Trophoblast cell (in vitro differentiated cells and primary cell): ENCODE measurements around the gene PMVK.

ENCODE experiments used
- DNase-seq, 2 donors: peaks; one replicate each; pipeline ENCODE4 v3.0.0-alpha.2; 2016
- H2AFZ ChIP-seq: 2 replicates; pipeline ENCODE4 v1.6.1; 2013; ENCODE audit warnings: low read length, moderate library complexity, mild to moderate bottlenecking; ENCODE audit not compliant: insufficient read depth, poor library complexity
- H2AK5ac ChIP-seq: 2 replicates; pipeline ENCODE4 v1.6.1; 2013; ENCODE audit warnings: mild to moderate bottlenecking, low read length
- H2BK120ac ChIP-seq: 2 replicates; pipeline ENCODE4 v1.6.1; 2013; ENCODE audit warnings: low read length, mild to moderate bottlenecking, moderate library complexity; ENCODE audit not compliant: insufficient read depth, poor library complexity
- H2BK12ac ChIP-seq: 2 replicates; pipeline ENCODE4 v1.6.1; 2013; ENCODE audit warnings: mild to moderate bottlenecking, low read length, moderate library complexity
- H2BK5ac ChIP-seq: 2 replicates; pipeline ENCODE4 v1.6.1; 2013; ENCODE audit warnings: low read length, low read depth, moderate library complexity, mild to moderate bottlenecking; ENCODE audit not compliant: poor library complexity
- H3K14ac ChIP-seq: 2 replicates; pipeline ENCODE4 v1.6.1; 2013; ENCODE audit warnings: mild to moderate bottlenecking, low read length
- H3K18ac ChIP-seq: 2 replicates; pipeline ENCODE4 v1.6.1; 2013; ENCODE audit warnings: mild to moderate bottlenecking, low read length
- H3K23ac ChIP-seq: 2 replicates; pipeline ENCODE4 v1.6.1; 2013; ENCODE audit warnings: low read length
- H3K27ac ChIP-seq: 2 replicates; pipeline ENCODE4 v1.5.1; 2013; ENCODE audit warnings: low read depth, mild to moderate bottlenecking, inconsistent platforms, low read length, moderate library complexity
- H3K27me3 ChIP-seq: 2 replicates; pipeline ENCODE4 v1.6.1; 2013; ENCODE audit warnings: inconsistent platforms, mild to moderate bottlenecking, low read length, moderate library complexity; ENCODE audit not compliant: insufficient read depth
- H3K36me3 ChIP-seq, 2 experiments: 1 replicate in 1 of 2; 2 replicates in 1 of 2; pipeline ENCODE4 v1.6.1; 2013; ENCODE audit warnings: low read length in 2 of 2, mild to moderate bottlenecking in 2 of 2, moderate library complexity in 1 of 2; ENCODE audit not compliant: insufficient read depth in 2 of 2, control insufficient read depth in 1 of 2
- H3K4ac ChIP-seq: 2 replicates; pipeline ENCODE4 v1.6.1; 2013; ENCODE audit warnings: low read depth, mild to moderate bottlenecking, low read length, moderate library complexity
- H3K4me1 ChIP-seq, 2 experiments: 1 replicate in 1 of 2; 2 replicates in 1 of 2; pipeline ENCODE4 v1.6.1; 2013; ENCODE audit warnings: low read length in 2 of 2, mild to moderate bottlenecking in 2 of 2, moderate library complexity in 1 of 2; ENCODE audit not compliant: insufficient read depth in 2 of 2, control insufficient read depth in 1 of 2
- H3K4me2 ChIP-seq: 2 replicates; pipeline ENCODE4 v1.6.1; 2013; ENCODE audit warnings: inconsistent platforms, mild to moderate bottlenecking, low read length, moderate library complexity
- H3K4me3 ChIP-seq: 2 replicates; pipeline ENCODE4 v1.5.1; 2013; ENCODE audit warnings: mild to moderate bottlenecking, low read depth, low read length, inconsistent platforms
- H3K79me1 ChIP-seq: one replicate; pipeline ENCODE4 v1.6.1; 2013; ENCODE audit warnings: low read length
- H3K79me2 ChIP-seq: 2 replicates; pipeline ENCODE4 v1.6.1; 2013; ENCODE audit warnings: low read length, mild to moderate bottlenecking; ENCODE audit not compliant: control insufficient read depth, insufficient read depth, poor library complexity
- H3K9ac ChIP-seq: 2 replicates; pipeline ENCODE4 v1.6.1; 2013; ENCODE audit warnings: mild to moderate bottlenecking, low read length
- H3K9me3 ChIP-seq: 2 replicates; pipeline ENCODE4 v1.6.1; 2013; ENCODE audit warnings: low read depth, mild to moderate bottlenecking, control low read depth, inconsistent platforms, low read length; ENCODE audit not compliant: insufficient read depth
- H4K12ac ChIP-seq: 2 replicates; pipeline ENCODE4 v1.6.1; 2013; ENCODE audit warnings: low read depth, mild to moderate bottlenecking, low read length, moderate library complexity
- H4K8ac ChIP-seq: 2 replicates; pipeline ENCODE4 v1.6.1; 2013; ENCODE audit warnings: low read depth, mild to moderate bottlenecking, low read length, moderate library complexity
- H4K91ac ChIP-seq: one replicate; pipeline ENCODE4 v1.6.1; 2013; ENCODE audit warnings: low read depth, mild to moderate bottlenecking, low read length, moderate library complexity
- WGBS: extraction: QIAGEN DNeasy Blood & Tissue Kit; methylation state at CpG from one replicate; pipeline ENCODE4 v1.1.7; 2013; ENCODE audit warnings: missing lambda C conversion rate; ENCODE audit not compliant: insufficient read length, insufficient coverage; ENCODE audit errors: extremely low coverage; 5-methylcytosine and 5-hydroxymethylcytosine counted together

Gene PMVK

GRCh38 chr1:154963643-154964042 is 27.1 kb upstream of the PMVK start:
- no CpG with 5 or more reads among the region's 8 CpGs for WGBS
- Histone ChIP-seq H2AK5ac (no peak overlapping the region), H3K27ac (no peak overlapping the region), H2BK12ac (no peak overlapping the region), H4K91ac (no peak overlapping the region), H3K27me3 (no peaks in the 10 kb centered on the region), H2BK5ac (no peak overlapping the region), H3K4ac (no peak overlapping the region), H2AFZ (no peak overlapping the region), H3K4me1 (peaks cover 22 to 23% of the 10 kb centered on the region in 2 experiments), H3K4me2 (no peak overlapping the region), H3K36me3 (peaks cover 58 to 69% of the 10 kb centered on the region in 2 experiments), H3K23ac (no peak overlapping the region), H2BK120ac (no peak overlapping the region), H3K79me2 (peaks cover 9% of the 10 kb centered on the region), H3K79me1 (peaks cover 13% of the 10 kb centered on the region), H3K9ac (no peak overlapping the region), H3K4me3 (no peak overlapping the region), H3K14ac (no peak overlapping the region), H3K18ac (no peak overlapping the region), H4K12ac (no peak overlapping the region), H4K8ac (no peak overlapping the region), H3K9me3 (peaks cover 2% of the 10 kb centered on the region)
- no peak for DNase-seq

DNA sequence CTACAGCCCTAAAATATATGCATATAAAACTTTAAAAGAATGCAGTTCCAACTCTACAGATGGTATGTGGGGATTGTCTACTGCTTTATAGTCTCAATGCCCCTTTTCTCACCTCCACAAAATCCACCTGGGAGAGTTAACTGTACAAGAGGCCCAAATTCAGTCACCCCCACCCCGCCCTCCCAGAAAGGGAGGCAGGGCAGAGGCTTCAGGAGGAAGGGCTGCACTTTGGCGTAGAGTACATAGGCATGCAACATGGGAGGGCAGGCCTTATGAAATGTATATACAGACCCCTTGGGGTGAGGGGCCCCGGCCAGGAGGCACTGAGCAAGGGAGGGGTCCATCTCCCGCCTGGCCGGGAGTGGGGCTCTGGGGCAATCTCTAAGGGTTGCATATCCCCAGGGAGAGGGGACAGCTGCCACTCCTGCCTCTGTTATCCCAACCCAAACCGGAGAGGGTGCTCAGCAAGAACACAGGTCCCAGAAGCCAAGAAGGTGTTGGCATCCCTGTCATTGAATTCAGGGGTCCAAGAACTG is 26.3 kb upstream of the PMVK start:
- Histone ChIP-seq H3K9ac (no peak overlapping the region), H3K18ac (no peak overlapping the region), H3K4me1 (peaks cover 16% of the 10 kb centered on the region in 2 experiments), H2AFZ (no peak overlapping the region), H3K27me3 (no peaks in the 10 kb centered on the region), H3K4ac (no peak overlapping the region), H2BK120ac (no peak overlapping the region), H4K91ac (no peak overlapping the region), H4K12ac (no peak overlapping the region), H3K79me2 (peaks cover 9% of the 10 kb centered on the region), H3K36me3 (peaks cover 53 to 67% of the 10 kb centered on the region in 2 experiments), H2BK12ac (no peak overlapping the region), H3K14ac (no peak overlapping the region), H3K79me1 (peaks cover 13% of the 10 kb centered on the region), H3K27ac (no peak overlapping the region), H2BK5ac (no peak overlapping the region), H2AK5ac (no peak overlapping the region), H3K9me3 (peaks cover 2% of the 10 kb centered on the region), H3K4me3 (no peak overlapping the region), H4K8ac (no peak overlapping the region), H3K23ac (no peak overlapping the region), H3K4me2 (no peak overlapping the region)
- WGBS: no CpG with 5 or more reads among the region's 6 CpGs
- DNase-seq: no peak

DNA sequence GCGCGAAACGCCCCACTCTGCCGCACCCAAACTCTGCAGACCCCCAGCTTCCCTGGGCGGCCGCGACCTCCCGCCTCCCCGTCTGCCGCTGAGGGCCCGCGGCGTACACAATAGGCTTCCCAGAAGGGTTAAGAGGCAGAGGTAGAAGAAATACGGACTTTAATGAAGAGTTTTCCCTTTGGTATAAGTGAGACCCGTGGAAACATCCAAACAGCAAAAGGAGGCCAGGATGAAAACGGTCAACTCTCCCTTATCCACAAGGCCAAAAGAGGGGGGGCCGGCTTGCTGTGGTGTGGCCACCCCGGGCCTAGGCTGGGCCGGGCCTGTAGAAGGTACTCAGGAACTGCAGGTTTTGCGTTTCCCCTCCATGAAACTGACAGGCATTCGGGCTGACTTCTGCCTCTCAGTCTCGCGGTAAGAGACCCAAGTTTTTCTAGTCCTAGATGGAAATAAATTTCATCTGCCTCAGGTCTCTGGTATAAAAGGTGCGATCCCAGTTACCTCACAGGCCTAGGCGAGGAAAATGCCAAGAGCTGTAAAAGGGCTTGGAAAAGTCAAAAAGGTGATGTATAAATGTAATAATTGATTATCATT is 25.7 kb upstream of the PMVK start:
- peak overlapping the region; percentile 85 for H3K4ac ChIP-seq
- H3K36me3 ChIP-seq: peaks cover 47 to 60% of the 10 kb centered on the region in 2 experiments
- H3K4me2 ChIP-seq: peak overlapping the region; percentile 82
- peak overlapping the region; percentile 99 for H4K12ac ChIP-seq
- H3K4me1 ChIP-seq: peaks cover 11 to 12% of the 10 kb centered on the region in 2 experiments
- peaks cover 11% of the 10 kb centered on the region for H3K79me1 ChIP-seq
- H3K27ac ChIP-seq: peak overlapping the region; percentile 99
- peak overlapping the region; percentile 96 for H3K18ac ChIP-seq
- H3K23ac ChIP-seq: no peak overlapping the region
- H4K91ac ChIP-seq: peak overlapping the region; percentile 99
- H3K9ac ChIP-seq: peak overlapping the region; percentile 97
- peak overlapping the region; percentile 100 for H4K8ac ChIP-seq
- no CpG with 5 or more reads among the region's 25 CpGs for WGBS
- H2BK120ac ChIP-seq: peak overlapping the region; percentile 95
- peak overlapping the region; percentile 97 for H2BK5ac ChIP-seq
- peak overlapping the region; percentile 100 for H3K14ac ChIP-seq
- H3K27me3 ChIP-seq: no peaks in the 10 kb centered on the region
- H2BK12ac ChIP-seq: peak overlapping the region; percentile 37
- H3K4me3 ChIP-seq: peak overlapping the region; percentile 87
- H2AK5ac ChIP-seq: peak overlapping the region; percentile 95
- H3K9me3 ChIP-seq: no peaks in the 10 kb centered on the region
- DNase-seq: peak in 1 of 2 donors; percentile 24
- H3K79me2 ChIP-seq: peaks cover 9% of the 10 kb centered on the region
- peak overlapping the region; percentile 98 for H2AFZ ChIP-seq

DNA sequence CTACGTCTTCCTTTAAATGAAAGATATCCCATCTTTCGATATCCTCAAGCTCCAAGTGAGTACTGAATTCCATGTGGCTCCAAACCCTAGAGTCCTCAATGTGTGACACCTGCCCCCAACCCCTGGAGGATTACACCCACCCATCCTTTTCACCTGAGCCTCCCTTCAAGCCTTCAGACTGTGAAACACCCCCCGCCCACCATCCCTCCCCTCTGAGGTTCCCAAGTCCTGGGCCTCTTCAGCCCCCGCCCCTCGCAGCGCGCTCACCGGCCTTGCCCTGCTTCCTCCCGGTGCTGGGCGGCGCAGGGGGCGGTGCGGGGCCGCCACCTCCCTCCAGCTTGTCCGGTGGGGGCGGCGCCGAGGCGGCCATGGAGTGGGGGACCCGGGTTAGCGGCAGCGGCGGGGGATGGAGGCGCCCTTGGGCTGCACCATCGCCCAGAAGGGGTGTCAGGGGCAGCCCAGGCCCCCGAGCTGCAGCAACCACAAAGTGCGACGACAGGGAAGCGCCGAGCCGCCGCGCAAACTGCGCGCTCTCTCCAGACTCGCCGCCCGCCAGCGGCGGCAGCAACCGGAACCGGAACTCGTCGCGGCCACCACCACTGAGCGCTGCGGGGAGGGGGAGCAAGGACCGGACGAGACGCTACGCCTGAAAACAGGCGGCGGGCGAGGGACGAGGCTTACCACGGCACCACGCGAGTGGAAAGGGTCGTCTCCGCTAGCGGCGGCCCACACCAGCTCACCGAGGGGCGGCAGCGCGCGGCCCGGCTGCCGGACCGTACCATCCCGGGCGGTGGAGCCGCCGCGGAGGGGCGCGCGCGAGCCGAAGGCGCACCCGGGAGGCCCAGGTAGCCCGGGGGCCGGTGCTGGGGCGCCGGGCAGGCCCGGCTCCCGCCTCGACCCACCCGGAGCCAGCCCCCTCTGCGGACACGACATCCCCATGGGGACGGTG is 25.0 kb upstream of the PMVK start, which contains the start of gene PYGO2:
TSS of gene PYGO2 (minus strand) at position 576 of the 949 bp plus-strand sequence. CDS start at position 370, 206 bp downstream.
- Histone ChIP-seq H3K79me2 (peaks cover 9% of the 10 kb centered on the region), H2BK5ac (peak within 1 kb of the TSS; percentile 97), H3K36me3 (peaks cover 41 to 53% of the 10 kb centered on the region in 2 experiments), H4K8ac (peak within 1 kb of the TSS; percentile 100), H2BK12ac (peak within 1 kb of the TSS; percentile 37), H2AK5ac (peak within 1 kb of the TSS; percentile 95), H3K18ac (peak within 1 kb of the TSS; percentile 96), H4K12ac (peak within 1 kb of the TSS; percentile 99), H3K4me1 (peaks cover 16 to 18% of the 10 kb centered on the region in 2 experiments), H3K79me1 (peaks cover 11% of the 10 kb centered on the region), H3K9me3 (no peaks in the 10 kb centered on the region), H2AFZ (peak within 1 kb of the TSS; percentile 98), H3K9ac (peak within 1 kb of the TSS; percentile 97), H3K4me3 (peak within 1 kb of the TSS; percentile 87), H3K27me3 (no peaks in the 10 kb centered on the region), H4K91ac (peak within 1 kb of the TSS; percentile 99), H3K4me2 (peak within 1 kb of the TSS; percentile 82), H3K14ac (peak within 1 kb of the TSS; percentile 100), H3K23ac (no peak within 1 kb of the TSS), H3K27ac (peak within 1 kb of the TSS; percentile 99), H3K4ac (peak within 1 kb of the TSS; percentile 85), H2BK120ac (peak within 1 kb of the TSS; percentile 95)
- DNase-seq: peak; percentile 45 to 71
- WGBS: no CpG with 5 or more reads among the region's 93 CpGs
